SU-DHL-6 (cell line): ENCODE results near the gene APPBP2.

ENCODE experiments used
- H2AFZ ChIP-seq: fragments of 200-600 bp; sonication (generic); 2 replicates; pipeline ENCODE4 v1.6.1; 2014; ENCODE audit warnings: low read depth, mild to moderate bottlenecking, moderate library complexity, mixed read lengths, antibody characterized with exemption, low read length; ENCODE audit not compliant: severe bottlenecking
- H3F3A ChIP-seq: fragments of 200-600 bp; shearing (Covaris generic); 2 replicates; pipeline ENCODE4 v1.6.0; 2016; ENCODE audit warnings: antibody characterized with exemption, mild to moderate bottlenecking; ENCODE audit not compliant: insufficient read depth
- H3K27ac ChIP-seq: fragments of 200-600 bp; sonication (generic); 2 replicates; pipeline ENCODE4 v1.5.1; 2016; ENCODE audit warnings: low read depth, mild to moderate bottlenecking, low read length, moderate library complexity, mixed read lengths
- H3K27me3 ChIP-seq: fragments of 200-600 bp; sonication (generic), shearing (Covaris generic); 2 replicates; pipeline ENCODE4 v1.6.0; 2014; ENCODE audit warnings: mild to moderate bottlenecking, low read length
- H3K36me3 ChIP-seq: fragments of 200-600 bp; sonication (generic); 2 replicates; pipeline ENCODE4 v1.6.1; 2014; ENCODE audit warnings: mild to moderate bottlenecking, low read length, mixed read lengths
- H3K4me2 ChIP-seq: fragments of 300-600, 200-600 bp; shearing (Covaris generic), sonication (generic); 2 replicates; pipeline ENCODE4 v1.6.0; 2014; ENCODE audit warnings: low read length, low read depth, mild to moderate bottlenecking; ENCODE audit not compliant: poor library complexity, severe bottlenecking
- H3K4me3 ChIP-seq: fragments of 200-600 bp; sonication (generic); 2 replicates; pipeline ENCODE4 v1.5.1; 2014; ENCODE audit warnings: antibody characterized with exemption, low read length, mild to moderate bottlenecking, mixed read lengths; ENCODE audit not compliant: insufficient read depth, poor library complexity, severe bottlenecking
- H3K79me2 ChIP-seq: fragments of 200-600 bp; sonication (generic); 2 replicates; pipeline ENCODE4 v1.6.1; 2014; ENCODE audit warnings: mild to moderate bottlenecking, low read length, moderate library complexity; ENCODE audit not compliant: insufficient read depth
- H3K9ac ChIP-seq: fragments of 200-600 bp; sonication (generic); 2 replicates; pipeline ENCODE4 v1.7.0; 2014; ENCODE audit warnings: mild to moderate bottlenecking, low read length
- H3K9me2 ChIP-seq: fragments of 200-600 bp; sonication (generic); replicated peaks from 2 replicates; pipeline ENCODE4 v1.6.1; 2014; ENCODE audit warnings: low read length; ENCODE audit not compliant: insufficient read depth
- H3K9me3 ChIP-seq: fragments of 200-600 bp; sonication (generic); 2 replicates; pipeline ENCODE4 v1.6.1; 2014; ENCODE audit warnings: low read length, mixed read lengths; ENCODE audit not compliant: insufficient read depth
- H4K20me1 ChIP-seq: fragments of 200-600 bp; sonication (generic); 2 replicates; pipeline ENCODE4 v1.6.1; 2014; ENCODE audit warnings: low read depth, mild to moderate bottlenecking, antibody characterized with exemption, low read length, moderate library complexity, mixed read lengths
- CTCF ChIP-seq: fragments of 200-600 bp; sonication (generic); IDR thresholded peaks from one replicate; pipeline ENCODE4 v1.5.1; 2017; ENCODE audit warnings: antibody characterized with exemption, mild to moderate bottlenecking, low read length, moderate library complexity; ENCODE audit not compliant: insufficient read depth, poor library complexity, severe bottlenecking
- EZH2phosphoT487 ChIP-seq: fragments of 200-600 bp; sonication (generic), shearing (Covaris generic); conservative IDR thresholded peaks from 2 replicates; pipeline ENCODE4 v1.6.1; 2018; ENCODE audit warnings: mild to moderate bottlenecking, antibody characterized with exemption, low read length, moderate library complexity, mixed read lengths

Gene APPBP2

GRCh38 chr17:60393840-60394723 lies 132.0 kb downstream of the APPBP2 start:
- Histone ChIP-seq H3K79me2 (no peaks in the 10 kb centered on the region; the same call in 1 of the 2 replicates), H3K4me2 (no peak overlapping the region), H4K20me1 (no peaks in the 10 kb centered on the region), H3K4me3 (no peak overlapping the region), H3K36me3 (no peaks in the 10 kb centered on the region), H3K9me3 (no peaks in the 10 kb centered on the region), H3K27me3 (no peaks in the 10 kb centered on the region), H3K9ac (no peak overlapping the region), H3K27ac (no peak overlapping the region), H3K9me2 (no peaks in the 10 kb centered on the region), H3F3A (peaks cover 9% of the 10 kb centered on the region), H2AFZ (no peak overlapping the region)
- TF ChIP-seq EZH2phosphoT487 (no peak), CTCF (no peak)
